HepG2 (cell line): ENCODE results near the gene PPP1R2B. TPM values are rescaled to one million over a fixed set of nuclear protein-coding genes. Genes with fewer than 3 reads are reported as not detected.

ENCODE experiments used
- ATAC-seq: fragments of 200-7000 bp; cut with Tn5 transposase; 3 replicates; pipeline ENCODE4 v1.9.1; 2020; ENCODE audit warnings: mild to moderate bottlenecking, moderate library complexity
- BruUV-seq: library from RNA; stranded (reverse); fragments of 400-500 nt; replicated peaks from 2 replicates; lab custom pipeline; 2021; lab: Mats Ljungman, UMichigan
- CTCF ChIA-PET: fragments of 300-600 bp; formaldehyde crosslinking; extraction: SDS; loops from one replicate; lab custom pipeline; 2021; ENCODE audit warnings: low total read pairs, inconsistent platforms, low intra/inter-chr PET ratio; lab: Yijun Ruan, JAX
- POLR2A ChIA-PET: fragments of 350-600 bp; sonication (Branson Sonifier 250); formaldehyde crosslinking; loops from one replicate; lab custom pipeline; 2020; ENCODE audit warnings: antibody characterized with exemption, inconsistent platforms; lab: Yijun Ruan, JAX
- DNase-seq: peaks from one replicate; pipeline ENCODE4 v3.0.0-alpha.2; 2015; ENCODE audit warnings: low spot score
- FAIRE-seq: peaks from 3 replicates; lab custom pipeline; 2011; peaks lifted over from hg19 to GRCh38; lab: Jason Lieb, UNC
- H2AFZ ChIP-seq: one replicate; pipeline ENCODE4 v1.6.1; 2011; ENCODE audit warnings: low read length, inconsistent platforms
- H3K27ac ChIP-seq: fragments of 300-600 bp; 3 replicates; pipeline ENCODE4 v1.8.0; 2011; ENCODE audit warnings: mixed run types, mild to moderate bottlenecking, mixed read lengths, low read length, inconsistent platforms; ENCODE audit not compliant: insufficient read depth; ENCODE audit errors: extremely low read length
- H3K27me3 ChIP-seq, 2 experiments: fragments of 200-600 bp in 1 of 2; 2 replicates in 1 of 2; 3 replicates in 1 of 2; pipeline versions ENCODE4 v1.6.0 to v1.8.0; 2011; ENCODE audit warnings: low read length in 2 of 2, mild to moderate bottlenecking in 2 of 2, moderate library complexity in 2 of 2, inconsistent platforms in 1 of 2; ENCODE audit not compliant: insufficient read depth in 2 of 2, control insufficient read depth in 1 of 2
- H3K36me3 ChIP-seq, 2 experiments: fragments of 200-600 bp in 1 of 2; replicated peaks in 1 of 2; 2 replicates in 1 of 2; 3 replicates in 1 of 2; pipeline versions ENCODE4 v1.5.1 to v1.8.0; 2011; ENCODE audit warnings: low read length in 2 of 2, inconsistent platforms in 1 of 2; ENCODE audit not compliant: insufficient read depth in 2 of 2, control insufficient read depth in 1 of 2
- H3K4me1 ChIP-seq: 2 replicates; pipeline ENCODE4 v1.5.1; 2012; ENCODE audit warnings: low read length, inconsistent platforms; ENCODE audit not compliant: insufficient read depth
- H3K4me2 ChIP-seq: 2 replicates; pipeline ENCODE4 v1.6.0; 2011; ENCODE audit warnings: low read depth, low read length, inconsistent platforms
- H3K4me3 ChIP-seq, 3 experiments: fragments of 200-600 bp in 1 of 3; sonication (generic), shearing (Covaris generic) in 1 of 3; replicated peaks in 1 of 3; 2 replicates each; pipeline ENCODE4 v1.5.1; 2011 to 2016; ENCODE audit warnings: low read length in 3 of 3, inconsistent platforms in 2 of 3, low read depth in 2 of 3, mild to moderate bottlenecking in 2 of 3, control low read depth in 1 of 3, mixed read lengths in 1 of 3; ENCODE audit not compliant: insufficient read depth in 1 of 3
- H3K79me2 ChIP-seq: one replicate; pipeline ENCODE4 v1.6.1; 2011; ENCODE audit warnings: low read length, inconsistent platforms; ENCODE audit not compliant: insufficient read depth
- H3K9ac ChIP-seq: 2 replicates; pipeline ENCODE4 v1.6.0; 2011; ENCODE audit warnings: mild to moderate bottlenecking, low read depth, low read length, inconsistent platforms; ENCODE audit not compliant: insufficient read depth
- H3K9me3 ChIP-seq: 2 replicates; pipeline ENCODE4 v1.5.1; 2012; ENCODE audit warnings: mild to moderate bottlenecking, low read length
- H4K20me1 ChIP-seq: 2 replicates; pipeline ENCODE4 v1.6.0; 2011; ENCODE audit warnings: inconsistent platforms, mild to moderate bottlenecking, low read length, moderate library complexity; ENCODE audit not compliant: insufficient read depth
- CTCF ChIP-seq: sonication (generic); formaldehyde crosslinking; IDR thresholded peaks from 2 replicates; pipeline ENCODE4 v1.5.0; 2020; ENCODE audit warnings: mild to moderate bottlenecking, missing genetic modification reagents, moderate library complexity
- FOXA1 ChIP-seq, 2 experiments: fragments of 450-650 bp in 1 of 2; sonication (generic) in 1 of 2; formaldehyde crosslinking in 1 of 2; IDR thresholded peaks; 2 replicates each; pipeline versions ENCODE4 v1.4.0 to v1.6.1; 2016 to 2020; ENCODE audit warnings: missing genetic modification reagents in 1 of 2
- SAFB2 ChIP-seq: sonication (generic); formaldehyde crosslinking; IDR thresholded peaks from 2 replicates; pipeline ENCODE4 v1.5.1; 2020; ENCODE audit warnings: missing genetic modification reagents, low read depth, mild to moderate bottlenecking, borderline replicate concordance
- SMAD1 ChIP-seq: sonication (generic); formaldehyde crosslinking; IDR thresholded peaks from 2 replicates; pipeline ENCODE4 v1.4.0; 2020; ENCODE audit warnings: missing genetic modification reagents, low read depth, mild to moderate bottlenecking, borderline replicate concordance
- STAG1 ChIP-seq: sonication (generic); formaldehyde crosslinking; IDR thresholded peaks from 2 replicates; pipeline ENCODE4 v1.4.0; 2020; ENCODE audit warnings: missing genetic modification reagents
- ZKSCAN1 ChIP-seq: fragments of 150-350 bp; IDR thresholded peaks from 2 replicates; pipeline ENCODE4 v1.6.1; 2014; ENCODE audit warnings: low read length
- ZNF121 ChIP-seq: sonication (generic); formaldehyde crosslinking; IDR thresholded peaks from 2 replicates; pipeline ENCODE4 v1.5.0; 2020; ENCODE audit warnings: mild to moderate bottlenecking, missing genetic modification reagents
- ZNF460 ChIP-seq: sonication (generic); formaldehyde crosslinking; IDR thresholded peaks from 2 replicates; pipeline ENCODE4 v1.5.1; 2020; ENCODE audit warnings: missing genetic modification reagents, mild to moderate bottlenecking, borderline replicate concordance
- WGBS: methylation state at CpG from one replicate; pipeline ENCODE4 v1.1.6; 2017; ENCODE audit warnings: low lambda C conversion rate; 5-methylcytosine and 5-hydroxymethylcytosine counted together
- in situ Hi-C: cut with HindIII; loops from 2 replicates; pipeline ENCODE4 v1.10.0; 2017; ENCODE audit warnings: low pct_unique_long_range_greater_than_20kb; ENCODE audit not compliant: extremely low pct_ligation_motif_present
- intact Hi-C: fragments of 100-400 bp; cut with micrococcal nuclease; formaldehyde crosslinking; loops from one replicate; pipeline ENCODE4 v1.10.0; 2022; ENCODE audit not compliant: unreplicated experiment
- polyA plus RNA-seq, 8 experiments: library from polyadenylated mRNA; depleted of rRNA in 3 of 8; stranded (reverse) in 7 of 8; unstranded in 1 of 8; fragments of >200 nt; fragmentation: Illumina TruSeq in 4 of 8; extraction: Trizol in 4 of 8; gene quantifications; 2 replicates each; pipeline versions ENCODE4 v1.2.1 to v1.2.3, GENCODE V29; 2011 to 2016; ENCODE audit warnings: low read depth in 4 of 8, missing spikeins in 1 of 8, mixed read lengths in 1 of 8; ENCODE audit not compliant: insufficient read depth in 1 of 8
- total RNA-seq, 5 experiments: library from RNA; depleted of rRNA; stranded (reverse); fragments of >200 nt; fragmentation: Illumina TruSeq; extraction: Trizol; gene quantifications; 2 replicates each; pipeline ENCODE4 v1.2.3, GENCODE V29; 2016; ENCODE audit warnings: low read depth in 1 of 5

PPP1R2B gene
- total and polyA plus RNA-seq, 2 of the 13 experiments (the other 11 are each of a cell fraction or from before 2014, with no cell fraction given), result 0.07 TPM; not detected in 1

DNA sequence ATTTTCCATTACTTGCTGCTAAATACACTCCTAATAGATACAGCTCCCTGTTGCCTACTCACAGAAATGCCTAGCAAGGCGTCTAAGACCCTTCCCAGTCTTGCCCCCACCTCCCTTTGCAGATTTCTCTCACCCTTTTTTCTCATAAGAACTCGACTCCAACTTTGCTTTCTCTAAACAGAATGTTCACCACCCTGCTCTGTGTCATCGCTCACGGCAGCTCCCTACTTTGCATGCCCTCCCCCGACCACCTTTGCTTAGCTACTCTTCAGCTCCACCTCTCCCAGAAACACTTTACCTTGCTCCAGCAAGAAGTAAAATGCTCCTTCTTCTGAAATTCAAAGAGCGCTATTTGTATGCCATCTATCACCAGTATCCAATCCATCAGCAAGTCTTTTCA is 15.2 kb upstream of the PPP1R2B start (continued):
- TF ChIP-seq SMAD1 (CRISPR knock-in tag), result no peak

DNA sequence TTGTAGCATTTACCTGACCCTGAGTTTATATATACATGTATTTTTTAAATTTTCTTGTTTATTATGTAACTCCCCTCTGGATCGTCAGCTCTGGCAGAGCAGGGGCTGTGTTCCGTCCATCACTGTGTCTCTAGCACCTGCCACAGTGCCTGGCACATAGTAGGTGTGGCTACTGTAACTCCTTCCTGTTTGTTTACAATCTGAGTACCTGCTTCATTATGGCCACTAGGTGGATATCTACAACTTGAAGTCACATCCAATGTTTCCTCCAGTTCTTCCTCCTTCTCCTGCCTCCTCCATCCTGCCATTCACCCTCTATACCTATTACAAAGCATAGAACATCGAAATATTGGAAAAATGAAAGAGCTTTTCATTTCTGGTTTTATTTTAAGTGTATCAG is 14.2 kb upstream of the PPP1R2B start:
- Histone ChIP-seq H4K20me1 (no peaks in the 10 kb centered on the region), H2AFZ (no peak overlapping the region), H3K27me3 (no peaks in the 10 kb centered on the region), H3K9ac (no peak overlapping the region), H3K4me1 (no peaks in the 10 kb centered on the region), H3K36me3 (no peaks in the 10 kb centered on the region), H3K9me3 (no peaks in the 10 kb centered on the region), H3K4me2 (no peak overlapping the region), H3K27ac (no peak overlapping the region), H3K79me2 (no peaks in the 10 kb centered on the region), H3K4me3 (no peak overlapping the region)
- ChIA-PET CTCF (no interaction called here), POLR2A (no interaction called here)
- BruUV-seq, result no TSS peak
- TF ChIP-seq ZNF121, result no peak
- peak; percentile 98 for TF ChIP-seq ZKSCAN1
- TF ChIP-seq CTCF (CRISPR knock-in tag), result peak; percentile 32; the same call in 1 of the 2 replicates
- TF ChIP-seq STAG1 (CRISPR knock-in tag), result 0 out of 2 replicates have a peak, but pooled peaks have one; percentile 8
- TF ChIP-seq SAFB2 (CRISPR knock-in tag), result no peak
- TF ChIP-seq FOXA1 (IDR thresholded peaks at IDR 0.05), result no peak
- 0 out of 2 replicates have a peak, but pooled peaks have one; percentile 44 for TF ChIP-seq FOXA1 (CRISPR knock-in tag; IDR thresholded peaks at IDR 0.05)
- no peak for TF ChIP-seq ZNF460 (CRISPR knock-in tag)
- 16% methylated on average over 3 of the region's 3 CpGs for WGBS
- FAIRE-seq (no peak), ATAC-seq (no peak), DNase-seq (peak; percentile 2)
- intact Hi-C loops, result loop anchor here (5.0 kb wide), 1 partner anchor 296 kb away; no protein-coding TSS in a partner anchor
- in situ Hi-C loops, result loop anchor here (25.0 kb wide), 1 partner anchor 301 kb away; the partner anchor contains the start of gene MED7
